Ishikawa (cell line): ENCODE measurements around the gene LTA.
A peak's percentile ranks its signal among the peaks of the same experiment; 100 is the strongest.

Experiments
- CEBPB ChIP-seq: IDR thresholded peaks from 2 replicates; pipeline ENCODE4 v1.6.1; 2012
- CREB1 ChIP-seq: IDR thresholded peaks from 2 replicates; pipeline ENCODE4 v1.6.1; 2012; ENCODE audit warnings: low read depth
- EGR1 ChIP-seq: IDR thresholded peaks from 2 replicates; pipeline ENCODE4 v1.6.1; 2012
- EP300 ChIP-seq: IDR thresholded peaks from 2 replicates; pipeline ENCODE4 v1.6.1; 2012; ENCODE audit warnings: borderline replicate concordance
- FOXM1 ChIP-seq: IDR thresholded peaks from 2 replicates; pipeline ENCODE4 v1.6.1; 2012; ENCODE audit warnings: low read depth, borderline replicate concordance
- NFIC ChIP-seq: IDR thresholded peaks from 2 replicates; pipeline ENCODE4 v1.6.1; 2012
- RAD21 ChIP-seq: IDR thresholded peaks from 2 replicates; pipeline ENCODE4 v1.6.1; 2012; ENCODE audit warnings: low read depth
- TAF1 ChIP-seq: IDR thresholded peaks from 2 replicates; pipeline ENCODE4 v1.6.1; 2012; ENCODE audit warnings: low read depth, mild to moderate bottlenecking
- TCF12 ChIP-seq: IDR thresholded peaks from 2 replicates; pipeline ENCODE4 v1.6.1; 2012; ENCODE audit warnings: low read depth
- TEAD4 ChIP-seq: IDR thresholded peaks from 2 replicates; pipeline ENCODE4 v1.6.1; 2012
- YY1 ChIP-seq: IDR thresholded peaks from 2 replicates; pipeline ENCODE4 v1.6.1; 2012; ENCODE audit warnings: low read depth
- ZBTB7A ChIP-seq: IDR thresholded peaks from 2 replicates; pipeline ENCODE4 v1.6.1; 2012; ENCODE audit warnings: low read depth
- TF ChIP-seq, protein P1 (sequence below): IDR thresholded peaks from 2 replicates; pipeline ENCODE4 v1.6.1; 2012; ENCODE audit warnings: low read depth, mild to moderate bottlenecking
- TF ChIP-seq, protein P2 (sequence below): IDR thresholded peaks from 2 replicates; pipeline ENCODE4 v1.6.1; 2012
- TF ChIP-seq, protein P3 (sequence below): IDR thresholded peaks from 2 replicates; pipeline ENCODE4 v1.6.1; 2012

Gene LTA

DNA sequence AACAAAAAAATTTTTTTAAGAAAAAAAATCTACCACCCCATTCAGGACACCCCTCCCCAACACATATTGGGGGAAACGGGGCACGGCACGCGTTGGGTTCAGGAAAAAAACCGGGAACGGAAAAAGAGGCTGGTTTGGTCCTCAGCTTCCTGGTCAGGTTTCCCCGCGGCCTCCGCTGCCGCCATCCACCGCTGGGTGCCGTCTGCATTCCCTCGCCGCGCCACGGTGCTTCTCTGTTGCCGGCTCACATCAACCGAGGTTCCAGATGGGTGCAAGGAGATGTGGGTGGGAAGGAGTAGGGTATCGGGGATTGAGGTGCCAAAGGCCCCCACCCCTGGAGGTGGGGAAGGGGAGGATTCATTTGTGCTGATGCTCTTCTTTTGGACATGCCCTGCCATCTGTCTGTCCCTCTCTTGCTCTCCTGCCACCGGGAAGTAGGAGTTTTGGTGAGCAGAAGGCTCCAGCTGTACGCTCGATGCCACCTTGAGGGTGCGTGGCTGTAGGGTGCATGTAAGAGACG lies 37.5 kb upstream of the LTA start:
- TF ChIP-seq NFIC (no peak), TAF1 (no peak), ZBTB7A (no peak), TCF12 (no peak), EP300 (no peak), FOXM1 (no peak), CEBPB (no peak), TEAD4 (no peak), EGR1 (no peak), CREB1 (no peak), RAD21 (no peak), YY1 (no peak)
- TF ChIP-seq, protein P1, sequence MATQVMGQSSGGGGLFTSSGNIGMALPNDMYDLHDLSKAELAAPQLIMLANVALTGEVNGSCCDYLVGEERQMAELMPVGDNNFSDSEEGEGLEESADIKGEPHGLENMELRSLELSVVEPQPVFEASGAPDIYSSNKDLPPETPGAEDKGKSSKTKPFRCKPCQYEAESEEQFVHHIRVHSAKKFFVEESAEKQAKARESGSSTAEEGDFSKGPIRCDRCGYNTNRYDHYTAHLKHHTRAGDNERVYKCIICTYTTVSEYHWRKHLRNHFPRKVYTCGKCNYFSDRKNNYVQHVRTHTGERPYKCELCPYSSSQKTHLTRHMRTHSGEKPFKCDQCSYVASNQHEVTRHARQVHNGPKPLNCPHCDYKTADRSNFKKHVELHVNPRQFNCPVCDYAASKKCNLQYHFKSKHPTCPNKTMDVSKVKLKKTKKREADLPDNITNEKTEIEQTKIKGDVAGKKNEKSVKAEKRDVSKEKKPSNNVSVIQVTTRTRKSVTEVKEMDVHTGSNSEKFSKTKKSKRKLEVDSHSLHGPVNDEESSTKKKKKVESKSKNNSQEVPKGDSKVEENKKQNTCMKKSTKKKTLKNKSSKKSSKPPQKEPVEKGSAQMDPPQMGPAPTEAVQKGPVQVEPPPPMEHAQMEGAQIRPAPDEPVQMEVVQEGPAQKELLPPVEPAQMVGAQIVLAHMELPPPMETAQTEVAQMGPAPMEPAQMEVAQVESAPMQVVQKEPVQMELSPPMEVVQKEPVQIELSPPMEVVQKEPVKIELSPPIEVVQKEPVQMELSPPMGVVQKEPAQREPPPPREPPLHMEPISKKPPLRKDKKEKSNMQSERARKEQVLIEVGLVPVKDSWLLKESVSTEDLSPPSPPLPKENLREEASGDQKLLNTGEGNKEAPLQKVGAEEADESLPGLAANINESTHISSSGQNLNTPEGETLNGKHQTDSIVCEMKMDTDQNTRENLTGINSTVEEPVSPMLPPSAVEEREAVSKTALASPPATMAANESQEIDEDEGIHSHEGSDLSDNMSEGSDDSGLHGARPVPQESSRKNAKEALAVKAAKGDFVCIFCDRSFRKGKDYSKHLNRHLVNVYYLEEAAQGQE = no peak
- TF ChIP-seq, protein P2, sequence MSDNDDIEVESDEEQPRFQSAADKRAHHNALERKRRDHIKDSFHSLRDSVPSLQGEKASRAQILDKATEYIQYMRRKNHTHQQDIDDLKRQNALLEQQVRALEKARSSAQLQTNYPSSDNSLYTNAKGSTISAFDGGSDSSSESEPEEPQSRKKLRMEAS = no peak
- TF ChIP-seq, protein P3, sequence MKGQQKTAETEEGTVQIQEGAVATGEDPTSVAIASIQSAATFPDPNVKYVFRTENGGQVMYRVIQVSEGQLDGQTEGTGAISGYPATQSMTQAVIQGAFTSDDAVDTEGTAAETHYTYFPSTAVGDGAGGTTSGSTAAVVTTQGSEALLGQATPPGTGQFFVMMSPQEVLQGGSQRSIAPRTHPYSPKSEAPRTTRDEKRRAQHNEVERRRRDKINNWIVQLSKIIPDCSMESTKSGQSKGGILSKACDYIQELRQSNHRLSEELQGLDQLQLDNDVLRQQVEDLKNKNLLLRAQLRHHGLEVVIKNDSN = no peak

DNA sequence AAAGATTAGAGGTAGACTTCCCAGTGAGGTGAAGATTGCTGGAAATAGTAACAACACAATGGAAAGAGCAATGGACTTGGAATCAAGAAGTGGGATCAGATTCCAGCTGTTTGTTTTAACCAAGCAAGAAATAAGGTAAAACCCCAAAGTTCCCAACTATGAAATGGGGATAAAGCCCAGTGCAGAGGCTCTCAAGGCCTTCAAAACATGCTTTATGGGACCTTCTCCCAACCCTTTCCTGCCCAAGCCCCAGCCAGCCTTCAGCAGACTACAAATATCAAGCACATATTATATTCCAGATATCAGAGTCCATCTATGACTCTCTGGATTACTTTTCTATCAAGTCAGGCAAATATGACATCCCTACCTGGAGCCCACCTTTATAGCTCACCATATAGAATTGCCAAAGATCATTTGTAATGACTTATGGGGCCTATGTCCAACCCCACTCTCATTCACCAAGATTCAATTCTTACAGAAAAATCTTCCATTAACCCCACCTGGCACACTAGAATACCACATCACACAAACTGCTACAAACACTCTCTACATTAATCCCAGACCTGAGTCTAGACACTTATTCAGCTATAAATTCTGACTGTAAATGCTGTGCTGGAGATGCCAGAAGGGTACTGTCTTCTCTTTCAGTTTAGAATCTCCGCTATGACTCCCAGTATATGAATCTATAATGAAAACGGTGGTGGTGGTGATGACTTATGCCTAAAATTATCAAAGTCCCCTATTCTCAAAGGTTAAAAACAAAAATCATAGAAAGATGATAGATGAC lies 36.4 kb upstream of the LTA start:
- TF ChIP-seq, protein P1 = no peak
- TF ChIP-seq YY1 (no peak), CEBPB (no peak), CREB1 (no peak), FOXM1 (no peak), EP300 (no peak), EGR1 (no peak), TEAD4 (no peak), TCF12 (no peak), NFIC (no peak), RAD21 (no peak), TAF1 (no peak), ZBTB7A (no peak)
- TF ChIP-seq, protein P3 = no peak

DNA sequence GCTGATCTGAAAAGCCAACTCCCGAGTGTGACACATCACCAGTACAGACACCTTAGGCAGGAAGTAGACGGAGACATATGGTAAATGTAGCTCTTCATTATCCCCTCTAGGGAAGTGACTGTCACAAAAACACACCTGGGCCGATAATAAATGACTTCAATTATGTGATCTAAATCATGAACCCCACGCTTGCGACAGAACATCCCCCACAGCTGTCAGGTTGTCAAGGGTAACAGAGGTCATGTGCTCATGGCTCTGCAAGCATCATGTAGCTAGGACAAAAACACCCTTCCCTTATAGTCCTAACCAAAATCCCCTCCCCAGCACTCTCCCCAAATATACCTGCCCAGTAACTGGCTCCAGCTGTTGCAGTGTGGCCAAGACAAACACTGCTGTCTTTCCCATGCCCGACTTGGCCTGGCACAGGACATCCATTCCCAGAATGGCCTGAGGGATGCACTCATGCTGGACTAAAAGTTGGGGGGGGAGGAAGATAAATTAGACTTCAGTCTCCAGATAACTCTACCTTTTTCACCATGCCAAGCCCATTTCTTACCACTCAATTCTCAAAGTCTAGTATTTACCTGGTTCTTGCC lies 33.2 kb upstream of the LTA start:
- TF ChIP-seq ZBTB7A = no peak

DNA sequence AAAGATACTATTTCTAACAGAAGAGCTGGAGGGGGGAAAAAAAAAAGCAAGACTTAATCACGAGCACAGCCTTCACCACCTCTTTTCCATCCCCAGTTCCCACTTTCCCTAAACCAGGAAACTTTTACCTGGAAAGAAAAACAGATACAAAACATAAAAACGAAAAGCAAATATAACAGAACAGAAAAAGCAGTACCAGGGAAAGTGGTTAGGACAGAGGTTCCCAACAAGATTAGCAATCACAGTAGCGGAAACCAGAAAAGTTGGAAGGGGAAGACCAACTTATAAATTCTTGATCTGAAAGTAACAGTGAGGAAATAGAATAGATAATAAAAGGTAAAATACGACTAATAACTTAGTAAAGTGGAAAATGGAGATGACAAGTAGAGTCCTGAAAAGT lies 31.4 kb upstream of the LTA start:
- TF ChIP-seq TAF1 = no peak

DNA sequence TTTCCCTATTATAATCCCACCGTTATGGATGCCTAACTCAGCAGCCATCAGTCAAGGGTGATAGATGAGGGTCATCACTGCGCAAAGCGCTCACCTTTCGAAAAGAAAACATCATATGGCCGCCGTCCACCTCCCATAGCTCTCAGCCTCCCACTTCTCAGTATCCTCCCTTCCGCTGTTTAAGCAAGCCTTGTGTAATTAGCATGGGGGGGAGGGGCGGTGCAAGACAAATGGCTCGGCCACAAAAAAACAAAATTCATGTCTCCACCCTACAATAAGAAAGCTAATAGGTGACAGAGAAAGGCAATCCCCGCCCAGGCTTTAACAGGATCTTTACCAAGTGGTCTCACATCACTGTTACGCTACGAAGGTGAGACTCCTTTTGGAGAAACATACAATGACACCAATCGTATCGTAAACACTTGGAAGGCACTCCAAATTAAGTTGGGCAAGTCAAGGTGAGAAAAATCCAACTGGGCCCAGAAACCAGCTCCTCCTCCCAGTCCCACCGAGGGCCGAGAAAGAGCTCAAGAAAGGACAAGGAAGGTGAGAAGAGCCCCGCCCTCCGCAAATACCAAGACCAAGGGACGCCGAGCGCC lies 30.9 kb upstream of the LTA start:
- TF ChIP-seq, protein P1 = no peak
- peak; percentile 17; the same call in 1 of the 2 replicates for TF ChIP-seq TEAD4
